Smooth muscle cell (in vitro differentiated cells): ENCODE data around the gene ANO10. TPM values are rescaled to one million over a fixed set of nuclear protein-coding genes. Genes with fewer than 3 reads are reported as not detected.

Source experiments
- DNase-seq: peaks from one replicate; lab custom pipeline; 2025; ENCODE audit not compliant: unreplicated experiment; lab: John Stamatoyannopoulos, UW
- H2AFZ ChIP-seq: fragments of 200-600 bp; sonication (generic); 2 replicates; pipeline ENCODE4 v1.6.0; 2016; ENCODE audit warnings: antibody characterized with exemption, low read depth, mild to moderate bottlenecking
- H3F3A ChIP-seq: fragments of 200-600 bp; sonication (generic); 2 replicates; pipeline ENCODE4 v1.6.0; 2017; ENCODE audit warnings: antibody characterized with exemption, low read depth
- H3K27ac ChIP-seq: fragments of 200-600 bp; sonication (generic); 2 replicates; pipeline ENCODE4 v1.5.1; 2016; ENCODE audit warnings: low read depth, mild to moderate bottlenecking
- H3K27me3 ChIP-seq: fragments of 200-600 bp; sonication (generic); 2 replicates; pipeline ENCODE4 v1.6.1; 2016; ENCODE audit warnings: low read depth, mild to moderate bottlenecking
- H3K36me3 ChIP-seq: fragments of 200-600 bp; sonication (generic); 2 replicates; pipeline ENCODE4 v1.5.1; 2016; ENCODE audit warnings: low read depth
- H3K4me1 ChIP-seq: fragments of 200-600 bp; sonication (generic); 2 replicates; pipeline ENCODE4 v1.5.1; 2016; ENCODE audit warnings: low read depth
- H3K4me2 ChIP-seq: fragments of 200-600 bp; sonication (generic); 2 replicates; pipeline ENCODE4 v1.6.0; 2016; ENCODE audit warnings: mild to moderate bottlenecking
- H3K4me3 ChIP-seq: fragments of 200-600 bp; sonication (generic); 2 replicates; pipeline ENCODE4 v1.5.1; 2016; ENCODE audit warnings: mild to moderate bottlenecking
- H3K79me2 ChIP-seq: fragments of 200-600 bp; sonication (generic); 2 replicates; pipeline ENCODE4 v1.6.0; 2016; ENCODE audit warnings: low read depth, mild to moderate bottlenecking
- H3K9ac ChIP-seq: fragments of 200-600 bp; sonication (generic); 2 replicates; pipeline ENCODE4 v1.6.0; 2016; ENCODE audit warnings: low read depth
- H3K9me3 ChIP-seq: fragments of 200-600 bp; sonication (generic); replicated peaks from 2 replicates; pipeline ENCODE4 v1.5.1; 2016; ENCODE audit warnings: low read depth
- H4K20me1 ChIP-seq: fragments of 200-600 bp; sonication (generic); 2 replicates; pipeline ENCODE4 v1.6.0; 2016; ENCODE audit warnings: low read depth
- CTCF ChIP-seq: fragments of 200-600 bp; sonication (generic); IDR thresholded peaks from 2 replicates; pipeline ENCODE4 v1.5.1; 2017; ENCODE audit warnings: borderline replicate concordance, mild to moderate bottlenecking, antibody characterized with exemption; ENCODE audit not compliant: insufficient read depth, poor library complexity, severe bottlenecking
- WGBS: methylation state at CpG from one replicate; pipeline ENCODE4 v1.1.7; 2016; ENCODE audit warnings: low lambda C conversion rate; 5-methylcytosine and 5-hydroxymethylcytosine counted together
- polyA plus RNA-seq: library from polyadenylated mRNA; unstranded; fragments of >200 nt; fragmentation: Nextera tagmentation; extraction: Ambion mirVana; gene quantifications from 2 replicates; pipeline ENCODE4 v1.2.1, GENCODE V29; 2016
- total RNA-seq: library from RNA; depleted of rRNA; stranded (reverse); fragments of >200 nt; gene quantifications from 2 replicates; pipeline ENCODE4 v1.2.3, GENCODE V29; 2014

The ANO10 gene
- total and polyA plus RNA-seq, 2 experiments from 2014 or later = 19.2 to 25.3 TPM

GRCh38 chr3:43515208-43515917 lies 106.4 kb downstream of the ANO10 start:
- Histone ChIP-seq H3K9me3 (no peaks in the 10 kb centered on the region), H2AFZ (no peak overlapping the region), H4K20me1 (no peaks in the 10 kb centered on the region), H3K4me3 (no peak overlapping the region), H3K79me2 (no peaks in the 10 kb centered on the region), H3K27ac (no peak overlapping the region), H3F3A (no peaks in the 10 kb centered on the region), H3K9ac (no peak overlapping the region), H3K4me2 (no peak overlapping the region), H3K4me1 (no peaks in the 10 kb centered on the region), H3K27me3 (no peaks in the 10 kb centered on the region), H3K36me3 (peaks cover 4% of the 10 kb centered on the region)
- 98% methylated on average over 2 of the region's 2 CpGs for WGBS
- TF ChIP-seq CTCF = no peak
- DNase-seq = no peak

GRCh38 chr3:43512754-43513404 lies 108.9 kb downstream of the ANO10 start:
- H3K4me3 ChIP-seq = no peak overlapping the region
- no peaks in the 10 kb centered on the region for H3K4me1 ChIP-seq
- H3K79me2 ChIP-seq = no peaks in the 10 kb centered on the region
- peak overlapping the region; percentile 15 for H3K27ac ChIP-seq
- H3F3A ChIP-seq = no peaks in the 10 kb centered on the region
- no peak overlapping the region for H2AFZ ChIP-seq
- no peak overlapping the region for H3K4me2 ChIP-seq
- 80% methylated on average over 5 of the region's 5 CpGs for WGBS
- no peaks in the 10 kb centered on the region for H3K27me3 ChIP-seq
- no peaks in the 10 kb centered on the region for H3K36me3 ChIP-seq
- H3K9me3 ChIP-seq = no peaks in the 10 kb centered on the region
- no peak for TF ChIP-seq CTCF
- no peaks in the 10 kb centered on the region for H4K20me1 ChIP-seq
- DNase-seq = no peak
- no peak overlapping the region for H3K9ac ChIP-seq

- no peak for DNase-seq
- 72% methylated on average over 4 of the region's 4 CpGs for WGBS
- Histone ChIP-seq H3K4me1 (no peaks in the 10 kb centered on the region), H2AFZ (no peak overlapping the region), H3K4me3 (no peak overlapping the region), H3K9me3 (no peaks in the 10 kb centered on the region), H3K27ac (no peak overlapping the region), H3K36me3 (no peaks in the 10 kb centered on the region), H4K20me1 (no peaks in the 10 kb centered on the region), H3K4me2 (no peak overlapping the region), H3F3A (no peaks in the 10 kb centered on the region), H3K9ac (no peak overlapping the region), H3K27me3 (no peaks in the 10 kb centered on the region), H3K79me2 (no peaks in the 10 kb centered on the region)
- no peak for TF ChIP-seq CTCF
Measured at GRCh38 chr3:43506644-43507043, 115.2 kb downstream of the ANO10 start.
